Stimulated activated CD8-positive, alpha-beta memory T cell treated with anti-CD3 and anti-CD28 coated beads, Interleukin-4, amount 100 ng/mL, for 4 hours (primary cell): ENCODE data around the gene LGR4.

Experiments
- DNase-seq, 2 donors: peaks; one replicate each; pipeline ENCODE4 v3.0.0-alpha.2; 2020; ENCODE audit warnings: low read depth in 2 of 2, low spot score in 1 of 2

Gene LGR4

DNA sequence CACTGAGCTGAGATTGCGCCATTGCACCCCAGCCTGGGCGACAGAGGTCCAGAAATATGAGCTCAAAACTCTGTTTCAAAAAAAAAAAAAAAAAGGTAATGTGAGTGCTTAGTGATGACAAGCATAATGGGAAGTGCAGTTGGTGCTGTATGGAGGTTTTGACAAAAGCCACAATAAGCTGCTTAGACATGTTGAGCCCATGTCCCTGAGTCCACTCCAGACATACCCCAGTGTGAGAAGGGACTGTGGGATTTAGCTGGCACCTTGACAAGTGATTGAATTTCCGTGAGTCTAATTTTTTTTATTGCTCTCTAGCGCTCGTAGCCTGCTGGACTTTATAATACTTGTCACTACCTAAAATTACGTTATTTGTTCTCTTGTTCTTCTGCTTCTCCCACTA lies 15.1 kb upstream of the LGR4 start:
- DNase-seq = no peak

DNA sequence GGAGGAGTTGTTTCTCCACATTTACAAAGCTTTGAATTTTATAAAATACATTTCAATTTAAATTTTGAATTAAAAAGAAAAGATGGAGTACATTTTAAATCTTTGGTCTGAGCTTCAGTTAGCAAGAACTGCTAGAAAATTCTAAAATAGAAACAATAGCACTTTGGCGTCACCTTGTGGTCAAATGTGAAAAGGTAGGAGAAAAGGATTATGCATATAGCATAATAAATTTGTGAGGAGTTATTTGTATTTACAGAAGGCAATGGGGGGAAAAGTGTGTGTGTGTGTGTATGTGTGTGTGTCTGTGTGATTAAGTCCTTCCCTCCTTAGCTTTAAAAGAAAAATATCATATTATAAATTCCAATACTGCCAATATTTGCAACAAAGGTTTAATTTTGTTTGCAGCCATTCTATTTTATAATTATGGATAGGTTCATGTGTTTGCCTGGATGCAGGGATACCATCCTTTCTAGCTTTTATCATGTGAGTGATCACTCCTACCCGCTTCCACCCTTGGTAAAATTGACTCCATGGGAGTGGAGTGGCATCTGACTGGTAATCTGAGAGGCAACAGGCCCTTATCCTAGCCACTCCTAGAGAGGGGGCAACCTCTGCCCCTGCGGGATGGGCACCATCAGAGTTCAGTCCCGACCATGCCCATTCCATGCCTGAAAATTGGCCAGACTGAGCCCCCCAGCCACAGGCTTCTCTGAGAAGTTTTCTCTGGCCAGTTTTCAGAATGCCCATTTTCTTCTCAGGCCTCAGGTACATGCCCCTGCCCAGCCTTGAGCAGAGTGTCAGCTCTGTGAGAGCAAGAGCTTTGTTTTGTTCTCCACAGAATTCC lies 13.6 kb upstream of the LGR4 start:
- DNase-seq = no peak

DNA sequence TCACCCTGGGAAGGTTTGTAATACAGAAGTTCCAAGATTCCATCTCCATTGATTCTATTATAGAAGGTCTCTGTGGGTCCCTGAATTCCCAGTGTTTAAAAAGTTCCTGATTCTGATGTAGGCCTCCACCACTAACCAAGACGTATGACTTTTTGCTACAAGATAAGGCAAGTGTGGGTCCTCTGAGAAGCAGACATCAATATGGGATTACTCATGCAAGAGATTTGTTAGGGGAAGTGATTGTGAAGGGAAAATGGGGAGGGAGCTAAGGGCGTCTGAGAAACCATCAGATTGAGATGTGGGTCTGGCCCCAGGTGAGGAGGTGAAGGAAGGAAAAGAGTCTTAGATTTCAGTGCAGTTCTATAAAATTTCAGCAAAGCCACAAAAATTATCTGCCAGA lies 10.2 kb upstream of the LGR4 start:
- DNase-seq = no peak

DNA sequence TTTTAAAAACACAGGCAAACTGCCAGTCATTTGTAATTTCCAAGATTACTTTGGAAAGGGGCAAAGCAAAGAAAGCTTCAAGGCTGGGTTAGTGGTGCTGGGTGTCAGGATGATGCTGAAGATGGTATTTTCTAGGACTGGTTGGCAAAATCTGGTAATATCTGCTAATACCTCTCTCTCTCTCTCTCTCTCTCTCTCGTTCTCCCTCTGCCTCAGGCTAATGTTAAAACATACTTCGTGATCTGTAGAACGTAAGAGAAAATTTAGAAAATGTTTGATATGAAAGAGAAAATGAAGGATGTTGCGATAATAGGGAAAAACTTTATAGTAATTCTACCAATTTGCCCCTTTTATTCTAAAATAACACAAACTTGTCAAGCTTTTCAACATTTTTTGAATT lies 9.4 kb upstream of the LGR4 start:
- no peak for DNase-seq

DNA sequence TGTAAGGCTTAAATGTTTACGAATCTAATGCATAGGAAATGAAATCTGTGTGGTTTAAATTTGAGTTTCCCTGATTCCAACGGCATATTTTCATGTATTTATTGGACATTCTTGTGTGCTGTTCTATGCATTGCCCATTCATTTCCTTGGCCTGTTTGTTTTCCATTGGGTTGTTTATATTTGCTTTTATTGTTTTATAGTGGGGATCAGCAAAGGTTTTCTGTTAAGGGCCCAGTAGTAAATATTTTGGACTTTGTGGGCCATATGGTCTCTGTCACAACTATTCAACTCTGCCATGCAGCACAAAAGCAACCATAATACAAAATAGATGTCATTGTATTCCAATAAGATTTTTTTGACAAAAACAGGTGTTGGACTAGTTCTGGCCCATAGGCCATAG lies 5.2 kb upstream of the LGR4 start:
- DNase-seq = no peak

DNA sequence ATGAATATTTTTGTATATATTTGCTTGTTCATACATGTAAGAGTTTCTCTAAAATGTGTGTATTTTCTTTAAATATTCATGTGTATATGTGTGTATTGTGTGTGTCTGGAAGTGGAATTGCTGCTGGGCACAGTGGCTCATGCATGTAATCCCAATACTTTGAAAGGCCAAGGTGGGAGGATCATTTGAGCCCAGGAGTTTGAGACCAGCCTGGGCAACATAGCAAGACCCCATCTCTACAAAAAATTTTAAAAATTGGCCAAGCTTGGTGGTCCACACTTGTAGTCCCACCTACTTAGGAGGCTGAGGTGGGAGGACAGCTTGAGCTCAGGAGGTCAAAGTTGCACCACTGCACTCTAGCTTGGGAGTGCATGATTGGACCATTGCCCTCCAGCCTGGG lies 4.7 kb upstream of the LGR4 start:
- DNase-seq = no peak

GRCh38 chr11:27475622-27476021 lies 3.0 kb upstream of the LGR4 start:
- DNase-seq = no peak

DNA sequence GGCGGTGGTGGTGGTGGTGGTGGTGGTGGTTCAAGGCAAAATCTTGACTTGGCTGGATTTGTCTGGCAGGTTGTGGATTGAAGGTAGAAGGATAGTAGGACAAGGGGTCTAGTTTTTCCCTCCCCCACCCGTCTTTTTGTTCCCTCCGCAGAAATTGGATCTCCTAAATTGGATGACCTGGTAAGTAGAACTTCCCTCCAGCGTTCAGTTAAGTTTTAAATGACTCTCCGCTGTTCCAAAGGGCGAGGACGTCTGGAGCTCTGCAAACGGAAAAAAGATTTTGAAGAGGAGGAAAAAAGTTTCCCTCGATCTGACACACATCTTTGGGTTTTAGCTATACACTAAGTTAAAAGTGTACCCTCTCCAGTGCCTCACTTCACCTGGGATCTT lies 422 bp upstream of the LGR4 start:
- no peak for DNase-seq

DNA sequence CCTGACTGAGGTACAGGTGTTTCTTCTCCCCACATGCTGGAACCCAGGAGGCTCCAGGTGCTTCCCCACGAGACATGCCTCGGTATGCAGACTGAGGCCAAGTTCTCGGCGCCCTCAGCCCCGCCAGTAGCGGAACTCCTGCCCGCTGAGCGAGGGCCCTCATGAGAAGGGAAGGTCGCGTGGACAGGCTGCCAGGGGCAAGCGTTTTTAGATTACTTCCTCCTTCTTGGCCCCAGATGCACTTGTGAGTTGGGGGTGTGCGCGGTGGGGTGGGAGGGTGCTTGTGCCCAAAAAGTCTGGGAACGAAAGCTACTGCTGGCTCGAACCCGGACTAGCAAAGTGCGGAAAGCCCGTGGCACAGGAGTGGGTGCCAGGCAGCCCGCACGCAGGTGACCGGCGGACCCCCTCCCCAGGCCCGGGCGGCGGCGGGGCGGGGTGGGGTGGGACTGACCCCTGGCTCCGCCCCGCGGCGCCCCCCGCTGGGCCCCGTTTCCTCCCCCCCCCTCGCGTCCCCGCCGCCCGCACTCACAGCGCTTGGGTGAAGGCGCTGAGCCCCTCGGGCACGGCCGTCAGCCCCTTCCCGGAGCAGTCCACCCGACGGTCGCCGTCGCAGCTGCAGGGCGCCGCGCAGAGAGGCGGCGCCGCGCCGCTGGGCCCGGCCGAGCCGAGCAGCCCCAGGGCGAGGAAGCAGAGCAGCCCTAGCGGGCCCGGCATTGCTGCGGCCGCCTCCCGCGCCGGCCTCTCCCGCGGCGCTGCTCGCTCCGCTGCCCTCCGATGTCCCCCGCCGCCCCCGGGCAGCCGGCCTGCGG lies 797 bp downstream of the LGR4 start:
- no peak for DNase-seq

GRCh38 chr11:27470826-27471588 lies 1.6 kb downstream of the LGR4 start:
- DNase-seq = no peak

GRCh38 chr11:27470166-27470565 lies 2.4 kb downstream of the LGR4 start:
- DNase-seq = no peak

DNA sequence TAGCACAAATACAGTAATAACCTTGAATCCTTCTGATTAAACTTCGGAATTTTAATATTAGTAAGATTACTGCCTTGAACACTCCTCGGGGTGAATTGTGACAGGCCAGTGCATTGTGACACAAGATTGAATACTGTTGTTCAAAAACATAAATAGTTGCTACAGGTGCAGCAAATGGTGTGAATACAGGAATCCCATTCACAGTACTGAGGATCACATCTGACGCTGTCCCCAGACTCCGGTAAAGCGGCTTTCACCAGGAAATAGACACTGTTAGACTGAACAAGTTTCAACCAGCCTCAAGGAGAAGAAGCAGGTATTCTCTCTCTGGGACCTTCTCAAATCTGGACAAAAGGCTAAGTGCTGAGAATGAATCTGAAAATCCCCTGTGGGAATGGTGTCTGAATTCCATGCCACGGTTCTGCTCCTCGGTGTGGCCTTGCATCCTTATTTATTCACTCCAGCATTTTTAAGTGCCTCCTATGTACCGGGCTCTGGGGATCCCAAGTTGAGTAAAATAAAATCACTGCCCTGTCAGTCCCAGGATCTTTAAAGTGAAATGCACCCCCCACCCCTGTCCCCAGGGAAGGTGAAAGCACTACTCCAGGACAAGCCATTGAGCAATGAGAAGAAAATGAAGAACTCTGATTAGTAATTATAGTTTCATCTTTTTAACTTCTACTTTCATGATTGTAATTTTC lies 3.4 kb downstream of the LGR4 start:
- DNase-seq = no peak

DNA sequence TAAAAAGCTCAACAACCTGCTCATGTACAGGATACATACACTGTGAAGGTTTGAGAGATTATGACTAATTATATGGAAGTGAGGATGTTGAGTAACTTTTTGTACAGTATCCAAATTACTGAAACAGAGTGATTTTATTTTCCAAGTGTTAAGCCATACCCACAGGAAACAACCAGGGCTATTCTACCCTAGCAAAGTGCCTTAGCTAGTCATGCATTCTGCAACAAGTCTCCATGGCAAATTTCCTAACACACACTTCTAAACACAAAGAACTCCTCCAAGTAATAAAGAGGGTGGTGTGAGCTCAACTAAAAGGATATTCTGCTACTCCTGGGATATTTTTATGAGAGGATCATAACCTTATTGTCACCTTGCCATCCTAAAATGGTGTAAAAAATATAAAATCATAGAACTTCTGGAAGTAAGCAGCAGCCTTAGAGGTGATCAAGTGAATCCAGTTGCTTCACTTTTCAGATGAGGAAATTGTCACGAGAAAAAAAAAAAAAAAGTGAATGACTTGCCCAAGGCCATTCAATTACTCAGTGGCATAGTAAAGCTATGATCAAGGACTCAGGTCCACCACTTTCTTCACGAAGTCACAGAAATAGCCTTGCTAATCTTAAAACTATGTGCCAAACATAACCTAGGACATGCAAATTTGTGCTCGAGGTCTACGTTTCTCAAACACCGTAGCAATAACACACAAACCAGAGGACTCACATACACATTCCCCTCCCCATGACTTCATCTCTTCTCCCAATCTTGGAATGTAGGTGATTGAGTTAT lies 4.2 kb downstream of the LGR4 start:
- no peak for DNase-seq

DNA sequence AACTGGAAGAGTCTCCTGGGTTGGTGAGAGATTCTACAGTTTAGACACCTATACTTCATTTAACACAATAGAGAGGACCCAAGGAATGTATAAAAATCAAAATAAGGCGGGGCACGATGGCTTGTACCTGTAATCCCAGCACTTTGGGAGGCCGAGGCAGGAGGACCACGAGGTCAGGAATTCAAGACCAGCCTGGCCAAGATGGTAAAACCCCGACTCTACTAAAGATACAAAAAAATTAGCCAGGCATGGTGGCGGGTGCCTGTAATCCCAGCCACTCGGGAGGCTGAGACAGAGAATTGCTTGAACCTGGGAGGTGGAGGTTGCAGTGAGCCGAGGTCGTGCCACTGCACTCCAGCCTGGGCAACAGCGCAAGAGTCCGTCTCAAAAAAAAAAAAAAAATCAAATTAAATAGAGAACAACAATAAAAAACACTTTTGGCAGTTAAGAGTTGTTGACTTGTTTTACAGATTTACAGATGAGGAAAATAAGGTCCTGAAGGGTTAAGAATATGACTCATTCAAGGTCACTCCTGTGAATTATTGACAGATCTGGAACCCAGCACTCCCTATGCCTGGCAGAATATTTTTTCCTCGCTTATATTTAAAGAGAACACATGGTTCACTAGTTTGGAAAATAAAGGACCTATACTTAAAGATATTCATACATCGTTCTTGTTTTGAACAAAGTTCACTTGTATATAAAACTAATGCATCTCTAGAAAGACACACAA lies 5.2 kb downstream of the LGR4 start:
- no peak for DNase-seq

- no peak for DNase-seq
Observed at GRCh38 chr11:27466363-27466762, 6.2 kb downstream of the LGR4 start.

DNA sequence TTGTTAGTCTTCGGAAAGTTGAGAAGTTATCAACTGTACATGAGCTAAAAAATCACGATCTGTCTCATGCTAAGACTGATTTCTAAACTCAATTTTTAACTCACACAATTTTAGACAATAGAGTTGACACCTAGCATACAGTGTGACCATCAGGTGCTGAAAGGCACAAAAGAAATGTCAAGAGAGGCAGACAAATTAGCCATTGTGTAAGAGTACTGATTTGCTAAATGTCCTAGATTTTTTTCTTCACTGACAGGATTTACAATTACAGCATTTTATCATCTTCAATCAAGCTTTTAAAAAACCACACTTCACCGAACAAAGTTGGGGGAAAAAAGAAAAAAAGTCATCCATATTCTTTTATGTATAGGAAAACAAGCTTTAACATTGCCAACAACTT lies 7.0 kb downstream of the LGR4 start:
- no peak for DNase-seq

DNA sequence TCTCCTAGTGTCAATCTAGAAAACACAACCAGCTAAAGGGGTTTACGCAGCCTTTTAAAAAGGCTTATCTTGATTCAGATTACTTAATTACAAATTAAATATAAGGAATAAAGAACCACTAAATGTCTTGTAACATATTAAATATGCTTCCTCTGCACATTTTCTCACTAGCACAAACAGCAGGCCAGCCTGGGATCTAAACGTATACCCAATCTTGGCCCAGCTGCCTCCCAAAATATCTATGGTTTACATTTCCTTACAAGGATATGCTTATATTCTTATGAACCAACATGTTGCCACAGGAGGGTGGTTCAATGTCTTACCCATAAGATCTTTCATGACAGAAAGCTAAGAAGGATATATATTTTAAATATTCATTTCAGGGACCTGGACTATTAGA lies 7.7 kb downstream of the LGR4 start:
- no peak for DNase-seq

DNA sequence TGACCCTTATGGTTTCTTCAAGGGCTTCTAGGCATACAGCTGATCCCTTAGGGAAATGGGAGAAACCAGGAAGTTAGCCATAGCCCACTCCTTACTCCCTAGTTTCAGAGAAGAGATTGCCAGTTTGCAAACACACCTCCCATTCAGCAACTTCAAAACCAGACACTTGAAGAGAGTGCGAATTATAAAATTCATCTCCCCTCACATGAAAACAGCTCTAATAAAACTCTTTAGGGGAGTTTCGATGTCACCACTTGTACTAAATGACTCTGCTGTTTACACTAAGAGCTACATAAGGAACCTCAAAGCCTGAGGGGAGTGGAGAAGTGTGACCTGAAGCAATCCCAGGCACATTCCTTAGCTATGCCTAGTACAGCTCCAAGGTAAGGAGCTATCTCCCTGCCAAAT lies 8.3 kb downstream of the LGR4 start:
- no peak for DNase-seq

GRCh38 chr11:27462543-27462942 lies 10.0 kb downstream of the LGR4 start:
- DNase-seq = no peak
